Pancreas (tissue), 10 donors: Measurements from ENCODE around the gene CTTNBP2. TPM values are rescaled to one million over a fixed set of nuclear protein-coding genes. Genes with fewer than 3 reads are reported as not detected.

ENCODE experiments used
- ATAC-seq, 4 donors: fragments of 200-7000 bp; cut with Tn5 transposase; one replicate each; pipeline versions ENCODE4 v1.8.0 to v1.9.1; 2020; ENCODE audit warnings: mild to moderate bottlenecking in 4 of 4, moderate library complexity in 4 of 4
- DNase-seq, 6 donors: peaks; one replicate each; pipeline ENCODE4 v3.0.0-alpha.2; 2020
- FAIRE-seq: peaks from 2 replicates; lab custom pipeline; 2012; peaks lifted over from hg19 to GRCh38; lab: Jason Lieb, UNC
- H3K27ac ChIP-seq, 4 donors: fragments of 200-600 bp; sonication (generic); 1 replicate in 3 of 4; 2 replicates in 1 of 4; pipeline versions ENCODE4 v1.5.0 to v1.8.0; 2020
- H3K27me3 ChIP-seq, 4 donors: fragments of 200-600 bp; one replicate each; pipeline ENCODE4 v1.8.0; 2021
- H3K36me3 ChIP-seq, 3 donors: fragments of 200-600 bp; sonication (generic) in 1 of 3; one replicate each; pipeline versions ENCODE4 v1.5.0 to v1.8.0; 2020 to 2021
- H3K4me1 ChIP-seq, 3 donors: fragments of 200-600 bp; one replicate each; pipeline ENCODE4 v1.8.0; 2021
- H3K4me3 ChIP-seq, 4 donors: fragments of 200-600 bp; sonication (generic) in 2 of 4; one replicate each; pipeline versions ENCODE4 v1.5.0 to v1.8.0; 2020 to 2021
- H3K9me3 ChIP-seq, 4 donors: fragments of 200-600 bp; one replicate each; pipeline ENCODE4 v1.8.0; 2021
- CTCF ChIP-seq, 4 donors: fragments of 200-600 bp; sonication (generic) in 3 of 4; IDR thresholded peaks; one replicate each; pipeline versions ENCODE4 v1.5.0 to v1.8.0; 2021; ENCODE audit warnings: antibody characterized with exemption in 4 of 4
- WGBS, 2 donors: extraction: QIAGEN DNeasy Blood & Tissue Kit; methylation state at CpG; one replicate each; pipeline ENCODE4 v1.1.7; 2013; 5-methylcytosine and 5-hydroxymethylcytosine counted together
- intact Hi-C, 3 donors: fragments of 100-400 bp; cut with DNase I; formaldehyde crosslinking; loops; one replicate each; pipeline versions ENCODE4 v1.11.1 to v1.14.2; 2022
- polyA plus RNA-seq, 2 donors: library from polyadenylated mRNA; stranded (reverse); fragments of 200-250 nt; gene quantifications; one replicate each; pipeline ENCODE4 v1.2.3, GENCODE V29; 2013
- total RNA-seq, 6 donors: library from RNA; stranded (reverse); fragmentation: NEBNext Ultra II Directional in 4 of 6; extraction: Animal tissue kit (Norgen Biotek cat#: 25700) in 4 of 6; gene quantifications; one replicate each; pipeline versions ENCODE4 v1.2.1 to v1.2.4, GENCODE V29; 2021 to 2023
- donor health status: healthy with polysubstance abuse.
- donor health status: DM: no; HTN: no; CAD: no; lungs with moderate emphysema.
- donor health status: DM: no; HTN: no; CAD: no.
- donor health status: control.
- donor health status: control.
- donor health status: Bipolar disorder and iron deficiency.
- donor health status: DM: yes; HTN: yes; CAD: no.
- donor health status: DM: no; HTN: no; CAD: no.
- donor health status: DM: no; HTN: no; CAD: no.
- donor health status: DM: yes; HTN: yes; CAD: no.

CTTNBP2 gene
- total and polyA plus RNA-seq, 8 donors, result 4.8 to 15.4 (median 10.5) TPM

DNA sequence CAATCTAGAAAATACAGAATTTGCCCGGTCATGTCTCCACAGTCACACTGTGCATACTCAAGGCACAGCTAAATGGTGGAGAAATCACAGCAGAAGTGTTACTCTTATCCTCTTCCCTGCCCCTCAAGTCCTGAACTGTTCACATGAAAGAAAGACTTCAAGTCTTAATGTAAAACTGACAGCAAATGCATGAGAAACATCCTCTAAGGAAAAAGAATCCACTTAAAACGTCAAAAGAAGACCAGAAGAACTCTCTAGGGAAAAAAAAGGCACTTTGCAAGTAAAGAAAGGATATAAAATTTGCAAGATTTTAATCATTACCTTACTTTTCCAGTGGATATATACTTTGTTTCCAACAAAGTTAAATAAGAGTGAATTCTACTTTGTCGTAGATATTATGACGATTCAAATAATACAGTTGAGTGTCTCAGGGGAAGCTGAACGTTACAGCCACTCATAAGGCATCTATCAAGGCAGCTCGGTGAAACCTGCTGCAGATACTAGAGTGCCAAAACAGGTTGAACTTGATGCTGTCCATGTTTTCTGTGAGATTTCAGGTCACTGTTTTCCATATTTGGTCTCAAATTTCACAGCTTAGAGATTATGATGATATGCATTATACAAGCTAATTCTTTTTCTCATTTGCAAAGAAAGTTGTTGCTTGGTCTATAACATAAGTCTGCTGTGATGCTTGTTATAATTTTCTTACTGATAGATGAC lies 155.0 kb downstream of the CTTNBP2 start:
- no peaks in the 10 kb centered on the region for H3K9me3 ChIP-seq
- peaks cover 0 to 19% (median 5%) of the 10 kb centered on the region in 3 donors for H3K4me1 ChIP-seq
- H3K27me3 ChIP-seq, result no peaks in the 10 kb centered on the region
- intact Hi-C loops, result loop anchor here in 1 of 3 donors (10.0 kb wide), 1 partner anchor 263 kb away; no protein-coding TSS in a partner anchor
- ATAC-seq, result no peak
- peak overlapping the region in 1 of 4 donors; percentile 37 for H3K27ac ChIP-seq
- H3K4me3 ChIP-seq, result no peak overlapping the region
- no peaks in the 10 kb centered on the region for H3K36me3 ChIP-seq
- 57 to 60% methylated on average over 6 of the region's 6 CpGs for WGBS, 2 donors
- no peak for TF ChIP-seq CTCF (IDR thresholded peaks at IDR 0.05)
- DNase-seq, result no peak
- FAIRE-seq, result no peak

DNA sequence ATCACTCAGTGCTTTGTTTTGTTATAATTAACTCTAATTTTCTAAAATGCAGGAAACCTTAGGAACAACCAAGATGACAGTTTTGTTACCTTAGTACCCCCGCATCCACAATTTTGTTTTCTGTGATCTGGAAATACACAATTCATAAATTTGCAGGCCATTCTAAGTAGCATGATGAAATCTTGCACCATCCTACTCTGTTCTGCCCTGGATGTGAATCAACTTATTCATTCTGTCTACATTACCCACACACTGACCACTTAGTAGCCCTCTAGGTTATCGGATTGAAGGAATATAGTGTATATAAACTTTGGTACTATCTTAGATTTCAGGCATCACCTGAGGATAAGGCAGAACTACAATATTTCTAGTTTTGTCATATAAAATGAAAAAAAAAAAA lies 155.9 kb downstream of the CTTNBP2 start:
- ATAC-seq, result no peak
- Histone ChIP-seq H3K9me3 (no peaks in the 10 kb centered on the region), H3K4me3 (no peak overlapping the region), H3K27ac (peak overlapping the region in 2 of 4 donors; percentile 14 to 37), H3K27me3 (no peaks in the 10 kb centered on the region), H3K4me1 (peaks cover 0 to 19% (median 5%) of the 10 kb centered on the region in 3 donors), H3K36me3 (no peaks in the 10 kb centered on the region)
- no peak for TF ChIP-seq CTCF (IDR thresholded peaks at IDR 0.05)
- intact Hi-C loops, result loop anchor here in 1 of 3 donors (10.0 kb wide), 1 partner anchor 263 kb away; no protein-coding TSS in a partner anchor
- FAIRE-seq, result no peak
- no peak for DNase-seq
- 72 to 77% methylated on average over 2 of the region's 2 CpGs for WGBS, 2 donors

DNA sequence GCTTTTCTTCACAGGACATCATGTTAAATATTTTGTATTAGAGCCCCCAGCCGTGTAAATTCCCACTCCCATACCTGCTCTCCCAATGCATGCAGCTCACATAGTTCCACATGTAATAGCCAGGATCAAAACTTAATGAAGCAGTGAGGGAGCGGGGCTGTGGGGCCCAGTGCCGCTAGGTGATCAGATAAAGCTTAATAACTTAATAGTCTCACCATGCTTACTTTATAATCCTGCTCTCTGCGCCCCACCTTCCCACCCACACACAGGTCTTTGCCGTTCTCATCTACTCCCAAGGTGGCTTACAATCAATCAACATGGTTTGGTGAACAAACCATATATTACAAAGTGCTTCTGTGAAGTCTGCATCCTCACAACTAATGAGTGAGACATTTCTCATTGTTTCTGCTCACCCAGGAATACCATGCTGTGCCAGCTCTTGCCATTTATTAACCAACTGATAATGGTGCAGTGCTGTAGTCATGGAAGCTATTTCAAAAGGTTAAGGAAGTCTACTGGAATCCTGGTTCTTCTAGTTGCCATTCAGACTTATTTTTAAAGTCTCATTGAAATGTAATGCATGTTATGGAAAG lies 156.4 kb downstream of the CTTNBP2 start:
- intact Hi-C loops, result loop anchor here in 1 of 3 donors (10.0 kb wide), 1 partner anchor 262 kb away; no protein-coding TSS in a partner anchor

GRCh38 chr7:117715784-117716445 lies 157.3 kb downstream of the CTTNBP2 start:
- DNase-seq (peak in 2 of 6 donors; percentile 11 to 32), FAIRE-seq (no peak), ATAC-seq (peak; percentile 51 to 85 (median 82))
- H3K4me3 ChIP-seq, result no peak overlapping the region
- 61 to 72% methylated on average over 3 of the region's 3 CpGs for WGBS, 2 donors
- no peaks in the 10 kb centered on the region for H3K9me3 ChIP-seq
- no peaks in the 10 kb centered on the region for H3K27me3 ChIP-seq
- intact Hi-C loops, result loop anchor here in 1 of 3 donors (10.0 kb wide), 1 partner anchor 261 kb away; no protein-coding TSS in a partner anchor
- H3K27ac ChIP-seq, result peak overlapping the region in 2 of 4 donors; percentile 37 to 41
- peak in 2 of 4 donors; percentile 24 to 29 for TF ChIP-seq CTCF (IDR thresholded peaks at IDR 0.05)
- H3K36me3 ChIP-seq, result no peaks in the 10 kb centered on the region
- peaks cover 0 to 19% (median 5%) of the 10 kb centered on the region in 3 donors for H3K4me1 ChIP-seq

More for the DNA sequence above, 156.4 kb downstream of the CTTNBP2 start:
- Histone ChIP-seq H3K4me3 (no peak overlapping the region), H3K27me3 (no peaks in the 10 kb centered on the region), H3K36me3 (no peaks in the 10 kb centered on the region), H3K4me1 (peaks cover 0 to 19% (median 5%) of the 10 kb centered on the region in 3 donors), H3K27ac (peak overlapping the region in 2 of 4 donors; percentile 37 to 41), H3K9me3 (no peaks in the 10 kb centered on the region)
- no peak for TF ChIP-seq CTCF (IDR thresholded peaks at IDR 0.05)
- FAIRE-seq (no peak), ATAC-seq (peak; percentile 92 to 96 (median 94)), DNase-seq (peak in 3 of 6 donors; percentile 40 to 61 (median 48))
- 25 to 34% methylated on average over 4 to 5 of the region's 5 CpGs for WGBS, 2 donors
